HFF-Myc (cell line): Measurements from ENCODE around the gene CHKA.

Experiments used
- DNase-seq: peaks from one replicate; pipeline ENCODE4 v3.0.0-alpha.2; 2011; ENCODE audit warnings: low read depth; ENCODE audit errors: extremely low read depth
- H3K4me3 ChIP-seq: replicated peaks from 2 replicates; pipeline ENCODE4 v1.5.1; 2011; ENCODE audit warnings: low read depth, mild to moderate bottlenecking, control low read depth, low read length
- TF ChIP-seq, protein P1 (sequence below): IDR thresholded peaks from 2 replicates; pipeline ENCODE4 v1.5.1; 2012; ENCODE audit warnings: mild to moderate bottlenecking, low read depth, low read length, control low read depth; ENCODE audit errors: missing control alignments

Gene CHKA

GRCh38 chr11:68053117-68053516, 68.1 kb downstream of the CHKA start:
- TF ChIP-seq, protein P1, sequence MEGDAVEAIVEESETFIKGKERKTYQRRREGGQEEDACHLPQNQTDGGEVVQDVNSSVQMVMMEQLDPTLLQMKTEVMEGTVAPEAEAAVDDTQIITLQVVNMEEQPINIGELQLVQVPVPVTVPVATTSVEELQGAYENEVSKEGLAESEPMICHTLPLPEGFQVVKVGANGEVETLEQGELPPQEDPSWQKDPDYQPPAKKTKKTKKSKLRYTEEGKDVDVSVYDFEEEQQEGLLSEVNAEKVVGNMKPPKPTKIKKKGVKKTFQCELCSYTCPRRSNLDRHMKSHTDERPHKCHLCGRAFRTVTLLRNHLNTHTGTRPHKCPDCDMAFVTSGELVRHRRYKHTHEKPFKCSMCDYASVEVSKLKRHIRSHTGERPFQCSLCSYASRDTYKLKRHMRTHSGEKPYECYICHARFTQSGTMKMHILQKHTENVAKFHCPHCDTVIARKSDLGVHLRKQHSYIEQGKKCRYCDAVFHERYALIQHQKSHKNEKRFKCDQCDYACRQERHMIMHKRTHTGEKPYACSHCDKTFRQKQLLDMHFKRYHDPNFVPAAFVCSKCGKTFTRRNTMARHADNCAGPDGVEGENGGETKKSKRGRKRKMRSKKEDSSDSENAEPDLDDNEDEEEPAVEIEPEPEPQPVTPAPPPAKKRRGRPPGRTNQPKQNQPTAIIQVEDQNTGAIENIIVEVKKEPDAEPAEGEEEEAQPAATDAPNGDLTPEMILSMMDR: no peak
- DNase-seq: no peak
- no peak overlapping the region for H3K4me3 ChIP-seq

- no peak overlapping the region for H3K4me3 ChIP-seq
- TF ChIP-seq, protein P1: no peak
- no peak for DNase-seq
Measured at GRCh38 chr11:68052137-68052873, 68.9 kb downstream of the CHKA start.

DNA sequence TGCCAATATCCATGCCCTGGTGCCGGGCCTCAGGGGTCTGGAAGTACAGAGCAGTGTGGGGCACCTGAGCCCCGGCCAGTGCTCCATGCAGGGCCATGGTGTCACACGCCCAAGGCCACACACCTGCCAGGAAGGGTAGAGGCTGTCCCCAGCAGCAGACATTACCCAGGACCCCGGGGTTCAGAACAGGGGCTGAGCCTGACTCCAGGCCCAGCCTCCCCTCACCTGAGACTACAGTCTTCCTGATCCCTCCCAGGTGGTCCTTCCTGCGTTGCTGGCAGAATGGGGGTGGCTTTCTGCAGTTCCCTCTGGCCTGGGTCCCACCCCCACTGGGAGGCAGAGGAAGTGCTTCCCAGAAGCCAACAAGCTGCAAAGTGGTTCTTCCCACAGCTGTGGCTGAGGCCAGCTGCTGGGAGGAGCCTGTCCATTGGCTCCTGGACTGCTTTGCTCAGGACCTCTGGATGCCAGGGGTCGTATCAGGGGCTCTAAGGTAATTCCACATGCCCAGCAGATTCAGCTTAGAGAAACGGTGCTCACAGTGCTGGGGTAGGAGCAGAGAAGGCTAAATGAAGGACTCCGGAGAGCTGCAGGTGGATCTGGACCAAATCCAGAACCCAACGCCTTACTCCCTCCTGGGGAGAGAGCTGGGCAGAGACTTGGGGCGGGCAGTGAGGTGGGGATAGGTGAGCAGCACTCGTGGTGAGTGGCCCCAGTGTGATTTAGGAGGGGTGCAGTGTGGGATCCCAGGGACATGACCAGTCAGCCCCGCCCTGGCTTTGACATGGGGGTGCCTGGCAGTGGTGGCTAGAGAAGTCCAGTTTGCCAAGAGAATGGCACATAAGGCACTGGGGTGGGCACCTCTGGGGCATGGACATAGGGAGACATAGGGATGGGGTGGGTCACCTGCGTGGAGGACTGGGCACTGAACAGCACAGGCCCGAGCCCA, 69.7 kb downstream of the CHKA start:
- TF ChIP-seq, protein P1: no peak
- DNase-seq: no peak
- H3K4me3 ChIP-seq: no peak overlapping the region

- DNase-seq: no peak
- TF ChIP-seq, protein P1: no peak
- no peak overlapping the region for H3K4me3 ChIP-seq
Measured at GRCh38 chr11:68050371-68050841, 70.8 kb downstream of the CHKA start.

DNA sequence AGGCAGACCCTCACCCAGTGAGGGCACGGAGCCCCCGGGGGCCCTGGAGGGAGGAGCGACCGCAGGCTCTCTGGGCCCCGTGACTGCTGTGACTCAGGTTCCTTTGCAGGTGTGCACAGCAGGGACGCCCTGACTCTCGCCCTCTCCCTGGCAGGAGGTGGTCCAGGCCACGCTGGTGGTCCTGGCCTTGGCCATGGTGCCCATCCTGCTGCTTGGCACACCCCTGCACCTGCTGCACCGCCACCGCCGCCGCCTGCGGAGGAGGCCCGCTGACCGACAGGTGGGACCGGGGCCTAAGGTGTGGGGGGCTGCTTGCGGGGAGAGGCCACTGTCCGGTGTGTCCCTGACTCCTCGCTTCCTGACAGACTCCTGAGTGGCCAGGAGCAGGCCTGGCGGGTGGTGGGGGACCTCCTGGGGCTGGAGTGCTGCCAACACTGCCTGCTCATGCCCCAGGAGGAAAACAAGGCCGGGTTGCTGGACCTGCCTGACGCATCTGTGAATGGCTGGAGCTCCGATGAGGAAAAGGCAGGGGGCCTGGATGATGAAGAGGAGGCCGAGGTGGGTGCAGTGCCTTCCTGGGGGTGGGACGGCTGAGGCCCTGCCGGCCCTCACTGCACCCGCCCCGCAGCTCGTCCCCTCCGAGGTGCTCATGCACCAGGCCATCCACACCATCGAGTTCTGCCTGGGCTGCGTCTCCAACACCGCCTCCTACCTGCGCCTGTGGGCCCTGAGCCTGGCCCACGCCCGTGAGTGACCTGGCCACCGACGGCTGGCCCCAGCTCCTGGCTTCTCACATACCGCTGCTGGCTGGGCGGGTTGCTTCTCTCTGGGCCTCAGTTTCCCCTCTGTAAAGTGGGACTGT, 71.4 kb downstream of the CHKA start:
- no peak overlapping the region for H3K4me3 ChIP-seq
- DNase-seq: no peak
- TF ChIP-seq, protein P1: no peak
